HepG2 (cell line): ENCODE data around the gene LPXN. TPM values are rescaled to one million over a fixed set of nuclear protein-coding genes. Genes with fewer than 3 reads are reported as not detected.

Source experiments
- DNMT1 ChIP-seq: sonication (generic); formaldehyde crosslinking; IDR thresholded peaks from 2 replicates; pipeline ENCODE4 v1.5.1; 2020; ENCODE audit warnings: mild to moderate bottlenecking, missing genetic modification reagents
- HNRNPH1 ChIP-seq: fragments of 200-400 bp; formaldehyde crosslinking; optimal IDR thresholded peaks from 2 replicates; pipeline ENCODE3; 2017; ENCODE audit warnings: mild to moderate bottlenecking, low read depth, low read length
- HOXA5 ChIP-seq: sonication (generic); formaldehyde crosslinking; IDR thresholded peaks from 2 replicates; pipeline ENCODE4 v1.4.0; 2020; ENCODE audit warnings: missing genetic modification reagents
- KLF15 ChIP-seq: sonication (generic); formaldehyde crosslinking; IDR thresholded peaks from 2 replicates; pipeline ENCODE4 v1.8.1; 2023; ENCODE audit warnings: borderline replicate concordance, mild to moderate bottlenecking, inconsistent platforms, missing genetic modification reagents, mixed read lengths
- MEIS2 ChIP-seq: sonication (generic); formaldehyde crosslinking; IDR thresholded peaks from 2 replicates; pipeline ENCODE4 v1.9.0; 2021; ENCODE audit warnings: mild to moderate bottlenecking, missing genetic modification reagents
- MLLT10 ChIP-seq: sonication (generic); formaldehyde crosslinking; IDR thresholded peaks from 2 replicates; pipeline ENCODE4 v1.4.0; 2020; ENCODE audit warnings: missing genetic modification reagents
- MXD4 ChIP-seq: IDR thresholded peaks from 2 replicates; pipeline ENCODE4 v1.6.1; 2016; ENCODE audit warnings: mild to moderate bottlenecking, missing biosample characterization, missing genetic modification reagents
- ZC3H4 ChIP-seq: sonication (generic); formaldehyde crosslinking; IDR thresholded peaks from 2 replicates; pipeline ENCODE4 v1.4.0; 2020; ENCODE audit warnings: missing genetic modification reagents, borderline replicate concordance
- ZNF232 ChIP-seq: sonication (generic); formaldehyde crosslinking; IDR thresholded peaks from 2 replicates; pipeline ENCODE4 v1.4.0; 2020; ENCODE audit warnings: missing genetic modification reagents, borderline replicate concordance
- ZNF713 ChIP-seq: sonication (generic); formaldehyde crosslinking; IDR thresholded peaks from 2 replicates; pipeline ENCODE4 v1.4.0; 2020; ENCODE audit warnings: mild to moderate bottlenecking, missing genetic modification reagents
- ZNF776 ChIP-seq: sonication (generic); formaldehyde crosslinking; IDR thresholded peaks from 2 replicates; pipeline ENCODE4 v1.4.0; 2020; ENCODE audit warnings: mild to moderate bottlenecking, missing genetic modification reagents
- ZNF878 ChIP-seq: sonication (generic); formaldehyde crosslinking; IDR thresholded peaks from 2 replicates; pipeline ENCODE4 v1.8.1; 2023; ENCODE audit warnings: mild to moderate bottlenecking, missing genetic modification reagents, moderate library complexity
- polyA plus RNA-seq, 8 experiments: library from polyadenylated mRNA; depleted of rRNA in 3 of 8; stranded (reverse) in 7 of 8; unstranded in 1 of 8; fragments of >200 nt; fragmentation: Illumina TruSeq in 4 of 8; extraction: Trizol in 4 of 8; gene quantifications; 2 replicates each; pipeline versions ENCODE4 v1.2.1 to v1.2.3, GENCODE V29; 2011 to 2016; ENCODE audit warnings: low read depth in 4 of 8, missing spikeins in 1 of 8, mixed read lengths in 1 of 8; ENCODE audit not compliant: insufficient read depth in 1 of 8
- total RNA-seq, 5 experiments: library from RNA; depleted of rRNA; stranded (reverse); fragments of >200 nt; fragmentation: Illumina TruSeq; extraction: Trizol; gene quantifications; 2 replicates each; pipeline ENCODE4 v1.2.3, GENCODE V29; 2016; ENCODE audit warnings: low read depth in 1 of 5
- TF ChIP-seq, protein P1 (sequence below): sonication (generic); formaldehyde crosslinking; conservative IDR thresholded peaks from 2 replicates; pipeline ENCODE4 v1.8.1; 2023; ENCODE audit warnings: missing genetic modification reagents
- TF ChIP-seq, protein P2 (sequence below): sonication (generic); formaldehyde crosslinking; IDR thresholded peaks from 2 replicates; pipeline ENCODE4 v1.5.0; 2020; ENCODE audit warnings: mild to moderate bottlenecking, missing genetic modification reagents
- TF ChIP-seq, protein P3 (sequence below): sonication (generic); formaldehyde crosslinking; conservative IDR thresholded peaks from 2 replicates; pipeline ENCODE4 v1.8.0; 2022; ENCODE audit warnings: mild to moderate bottlenecking, moderate library complexity, missing genetic modification reagents
- TF ChIP-seq, protein P4 (sequence below): sonication (generic); formaldehyde crosslinking; IDR thresholded peaks from 2 replicates; pipeline ENCODE4 v1.5.0; 2020; ENCODE audit warnings: mild to moderate bottlenecking, missing genetic modification reagents, borderline replicate concordance

LPXN gene
- total and polyA plus RNA-seq, 2 of the 13 experiments (the other 11 are each of a cell fraction or from before 2014, with no cell fraction given) = 1.7 to 3.5 TPM

DNA sequence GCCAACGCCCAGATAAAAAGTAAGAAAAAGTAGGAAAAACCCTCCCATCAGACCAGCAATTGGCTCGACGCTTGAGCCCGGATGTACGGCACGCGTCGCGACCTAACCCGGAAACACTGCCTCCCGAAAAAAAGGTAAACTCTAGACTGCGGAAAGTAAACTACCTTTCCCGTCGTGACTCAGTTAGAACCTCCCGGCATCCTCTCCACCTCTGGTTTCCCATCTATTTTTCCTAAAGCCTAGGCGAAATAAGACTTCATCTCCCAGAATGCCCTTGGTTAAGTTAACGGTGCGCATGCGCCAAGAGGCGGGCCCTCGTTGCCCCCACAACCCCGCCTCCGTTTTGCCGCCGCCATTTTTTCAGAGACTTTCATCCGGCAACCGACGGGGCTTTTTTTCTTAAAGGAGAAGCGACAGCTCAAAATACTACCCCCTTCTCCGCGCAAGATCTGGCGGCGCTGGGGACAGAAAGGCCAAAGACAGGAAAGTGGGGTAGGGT, 2.5 kb upstream of the LPXN start (continued):
- TF ChIP-seq, protein P1, sequence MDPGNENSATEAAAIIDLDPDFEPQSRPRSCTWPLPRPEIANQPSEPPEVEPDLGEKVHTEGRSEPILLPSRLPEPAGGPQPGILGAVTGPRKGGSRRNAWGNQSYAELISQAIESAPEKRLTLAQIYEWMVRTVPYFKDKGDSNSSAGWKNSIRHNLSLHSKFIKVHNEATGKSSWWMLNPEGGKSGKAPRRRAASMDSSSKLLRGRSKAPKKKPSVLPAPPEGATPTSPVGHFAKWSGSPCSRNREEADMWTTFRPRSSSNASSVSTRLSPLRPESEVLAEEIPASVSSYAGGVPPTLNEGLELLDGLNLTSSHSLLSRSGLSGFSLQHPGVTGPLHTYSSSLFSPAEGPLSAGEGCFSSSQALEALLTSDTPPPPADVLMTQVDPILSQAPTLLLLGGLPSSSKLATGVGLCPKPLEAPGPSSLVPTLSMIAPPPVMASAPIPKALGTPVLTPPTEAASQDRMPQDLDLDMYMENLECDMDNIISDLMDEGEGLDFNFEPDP = no peak
- TF ChIP-seq KLF15 (CRISPR knock-in tag) (no peak), HOXA5 (CRISPR knock-in tag) (peak; percentile 57; the same call in 1 of the 2 replicates), DNMT1 (CRISPR knock-in tag) (no peak), ZNF776 (no peak), ZC3H4 (CRISPR knock-in tag) (0 out of 2 replicates have a peak, but pooled peaks have one; percentile 68), ZNF232 (CRISPR knock-in tag) (no peak), ZNF713 (CRISPR knock-in tag) (no peak), MEIS2 (CRISPR knock-in tag) (no peak), MXD4 (CRISPR knock-in tag) (no peak), MLLT10 (CRISPR knock-in tag) (no peak), ZNF878 (CRISPR knock-in tag) (peak; percentile 54; the same call in 1 of the 2 replicates), HNRNPH1 (no peak)
- TF ChIP-seq, protein P2, sequence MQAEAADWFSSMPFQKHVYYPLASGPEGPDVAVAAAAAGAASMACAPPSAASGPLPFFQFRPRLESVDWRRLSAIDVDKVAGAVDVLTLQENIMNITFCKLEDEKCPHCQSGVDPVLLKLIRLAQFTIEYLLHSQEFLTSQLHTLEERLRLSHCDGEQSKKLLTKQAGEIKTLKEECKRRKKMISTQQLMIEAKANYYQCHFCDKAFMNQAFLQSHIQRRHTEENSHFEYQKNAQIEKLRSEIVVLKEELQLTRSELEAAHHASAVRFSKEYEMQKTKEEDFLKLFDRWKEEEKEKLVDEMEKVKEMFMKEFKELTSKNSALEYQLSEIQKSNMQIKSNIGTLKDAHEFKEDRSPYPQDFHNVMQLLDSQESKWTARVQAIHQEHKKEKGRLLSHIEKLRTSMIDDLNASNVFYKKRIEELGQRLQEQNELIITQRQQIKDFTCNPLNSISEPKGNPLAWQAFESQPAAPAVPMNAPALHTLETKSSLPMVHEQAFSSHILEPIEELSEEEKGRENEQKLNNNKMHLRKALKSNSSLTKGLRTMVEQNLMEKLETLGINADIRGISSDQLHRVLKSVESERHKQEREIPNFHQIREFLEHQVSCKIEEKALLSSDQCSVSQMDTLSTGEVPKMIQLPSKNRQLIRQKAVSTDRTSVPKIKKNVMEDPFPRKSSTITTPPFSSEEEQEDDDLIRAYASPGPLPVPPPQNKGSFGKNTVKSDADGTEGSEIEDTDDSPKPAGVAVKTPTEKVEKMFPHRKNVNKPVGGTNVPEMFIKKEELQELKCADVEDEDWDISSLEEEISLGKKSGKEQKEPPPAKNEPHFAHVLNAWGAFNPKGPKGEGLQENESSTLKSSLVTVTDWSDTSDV (CRISPR knock-in tag) = no peak
- TF ChIP-seq, protein P3, sequence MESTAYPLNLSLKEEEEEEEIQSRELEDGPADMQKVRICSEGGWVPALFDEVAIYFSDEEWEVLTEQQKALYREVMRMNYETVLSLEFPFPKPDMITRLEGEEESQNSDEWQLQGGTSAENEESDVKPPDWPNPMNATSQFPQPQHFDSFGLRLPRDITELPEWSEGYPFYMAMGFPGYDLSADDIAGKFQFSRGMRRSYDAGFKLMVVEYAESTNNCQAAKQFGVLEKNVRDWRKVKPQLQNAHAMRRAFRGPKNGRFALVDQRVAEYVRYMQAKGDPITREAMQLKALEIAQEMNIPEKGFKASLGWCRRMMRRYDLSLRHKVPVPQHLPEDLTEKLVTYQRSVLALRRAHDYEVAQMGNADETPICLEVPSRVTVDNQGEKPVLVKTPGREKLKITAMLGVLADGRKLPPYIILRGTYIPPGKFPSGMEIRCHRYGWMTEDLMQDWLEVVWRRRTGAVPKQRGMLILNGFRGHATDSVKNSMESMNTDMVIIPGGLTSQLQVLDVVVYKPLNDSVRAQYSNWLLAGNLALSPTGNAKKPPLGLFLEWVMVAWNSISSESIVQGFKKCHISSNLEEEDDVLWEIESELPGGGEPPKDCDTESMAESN = no peak
- TF ChIP-seq, protein P4, sequence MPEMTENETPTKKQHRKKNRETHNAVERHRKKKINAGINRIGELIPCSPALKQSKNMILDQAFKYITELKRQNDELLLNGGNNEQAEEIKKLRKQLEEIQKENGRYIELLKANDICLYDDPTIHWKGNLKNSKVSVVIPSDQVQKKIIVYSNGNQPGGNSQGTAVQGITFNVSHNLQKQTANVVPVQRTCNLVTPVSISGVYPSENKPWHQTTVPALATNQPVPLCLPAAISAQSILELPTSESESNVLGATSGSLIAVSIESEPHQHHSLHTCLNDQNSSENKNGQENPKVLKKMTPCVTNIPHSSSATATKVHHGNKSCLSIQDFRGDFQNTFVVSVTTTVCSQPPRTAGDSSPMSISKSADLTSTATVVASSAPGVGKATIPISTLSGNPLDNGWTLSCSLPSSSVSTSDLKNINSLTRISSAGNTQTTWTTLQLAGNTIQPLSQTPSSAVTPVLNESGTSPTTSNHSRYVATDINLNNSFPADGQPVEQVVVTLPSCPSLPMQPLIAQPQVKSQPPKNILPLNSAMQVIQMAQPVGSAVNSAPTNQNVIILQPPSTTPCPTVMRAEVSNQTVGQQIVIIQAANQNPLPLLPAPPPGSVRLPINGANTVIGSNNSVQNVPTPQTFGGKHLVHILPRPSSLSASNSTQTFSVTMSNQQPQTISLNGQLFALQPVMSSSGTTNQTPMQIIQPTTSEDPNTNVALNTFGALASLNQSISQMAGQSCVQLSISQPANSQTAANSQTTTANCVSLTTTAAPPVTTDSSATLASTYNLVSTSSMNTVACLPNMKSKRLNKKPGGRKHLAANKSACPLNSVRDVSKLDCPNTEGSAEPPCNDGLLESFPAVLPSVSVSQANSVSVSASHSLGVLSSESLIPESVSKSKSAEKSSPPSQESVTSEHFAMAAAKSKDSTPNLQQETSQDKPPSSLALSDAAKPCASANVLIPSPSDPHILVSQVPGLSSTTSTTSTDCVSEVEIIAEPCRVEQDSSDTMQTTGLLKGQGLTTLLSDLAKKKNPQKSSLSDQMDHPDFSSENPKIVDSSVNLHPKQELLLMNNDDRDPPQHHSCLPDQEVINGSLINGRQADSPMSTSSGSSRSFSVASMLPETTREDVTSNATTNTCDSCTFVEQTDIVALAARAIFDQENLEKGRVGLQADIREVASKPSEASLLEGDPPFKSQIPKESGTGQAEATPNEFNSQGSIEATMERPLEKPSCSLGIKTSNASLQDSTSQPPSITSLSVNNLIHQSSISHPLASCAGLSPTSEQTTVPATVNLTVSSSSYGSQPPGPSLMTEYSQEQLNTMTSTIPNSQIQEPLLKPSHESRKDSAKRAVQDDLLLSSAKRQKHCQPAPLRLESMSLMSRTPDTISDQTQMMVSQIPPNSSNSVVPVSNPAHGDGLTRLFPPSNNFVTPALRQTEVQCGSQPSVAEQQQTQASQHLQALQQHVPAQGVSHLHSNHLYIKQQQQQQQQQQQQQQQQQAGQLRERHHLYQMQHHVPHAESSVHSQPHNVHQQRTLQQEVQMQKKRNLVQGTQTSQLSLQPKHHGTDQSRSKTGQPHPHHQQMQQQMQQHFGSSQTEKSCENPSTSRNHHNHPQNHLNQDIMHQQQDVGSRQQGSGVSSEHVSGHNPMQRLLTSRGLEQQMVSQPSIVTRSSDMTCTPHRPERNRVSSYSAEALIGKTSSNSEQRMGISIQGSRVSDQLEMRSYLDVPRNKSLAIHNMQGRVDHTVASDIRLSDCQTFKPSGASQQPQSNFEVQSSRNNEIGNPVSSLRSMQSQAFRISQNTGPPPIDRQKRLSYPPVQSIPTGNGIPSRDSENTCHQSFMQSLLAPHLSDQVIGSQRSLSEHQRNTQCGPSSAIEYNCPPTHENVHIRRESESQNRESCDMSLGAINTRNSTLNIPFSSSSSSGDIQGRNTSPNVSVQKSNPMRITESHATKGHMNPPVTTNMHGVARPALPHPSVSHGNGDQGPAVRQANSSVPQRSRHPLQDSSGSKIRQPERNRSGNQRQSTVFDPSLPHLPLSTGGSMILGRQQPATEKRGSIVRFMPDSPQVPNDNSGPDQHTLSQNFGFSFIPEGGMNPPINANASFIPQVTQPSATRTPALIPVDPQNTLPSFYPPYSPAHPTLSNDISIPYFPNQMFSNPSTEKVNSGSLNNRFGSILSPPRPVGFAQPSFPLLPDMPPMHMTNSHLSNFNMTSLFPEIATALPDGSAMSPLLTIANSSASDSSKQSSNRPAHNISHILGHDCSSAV (CRISPR knock-in tag) = no peak
